GM12891 (cell line): ENCODE data around the gene SLC9A5.

Source experiments
- PAX5 ChIP-seq: IDR thresholded peaks from 2 replicates; pipeline ENCODE4 v1.6.1; 2011; ENCODE audit warnings: low read length, moderate library complexity, mild to moderate bottlenecking; ENCODE audit not compliant: insufficient read depth, severe bottlenecking
- POLR2A ChIP-seq: IDR thresholded peaks from 2 replicates; pipeline ENCODE4 v1.6.1; 2011; ENCODE audit warnings: low read depth, low read length, control low read depth
- POLR2AphosphoS5 ChIP-seq: IDR thresholded peaks from 2 replicates; pipeline ENCODE4 v1.6.1; 2011; ENCODE audit warnings: low read depth, low read length, control low read depth
- POU2F2 ChIP-seq: IDR thresholded peaks from 2 replicates; pipeline ENCODE4 v1.6.1; 2011; ENCODE audit warnings: low read depth, mild to moderate bottlenecking, control low read depth, low read length, moderate library complexity
- SPI1 ChIP-seq: IDR thresholded peaks from 2 replicates; pipeline ENCODE4 v1.6.1; 2011; ENCODE audit warnings: low read depth, low read length, control low read depth
- TAF1 ChIP-seq: IDR thresholded peaks from 2 replicates; pipeline ENCODE4 v1.6.1; 2011; ENCODE audit warnings: low read depth, low read length, control low read depth

GRCh38 chr16:67238278-67238575, 10.6 kb upstream of the SLC9A5 start:
- TF ChIP-seq TAF1, result no peak
- no peak for TF ChIP-seq POLR2AphosphoS5
- TF ChIP-seq POLR2A, result no peak
- no peak for TF ChIP-seq PAX5
- no peak for TF ChIP-seq SPI1
- no peak for TF ChIP-seq POU2F2
